Activated CD8-positive, alpha-beta memory T cell treated with anti-CD3 and anti-CD28 coated beads for 24 hours (primary cell): ENCODE measurements around the gene LRRC3.
A peak's percentile ranks its signal among the peaks of the same experiment; 100 is the strongest.
"Not testable (repeated sequence)": the region's sequence is repeated elsewhere in the genome, so short reads cannot be mapped to it uniquely, and the experiment has no call there.

Experiments
- DNase-seq: peaks from one replicate; pipeline ENCODE4 v3.0.0-alpha.2; 2020

LRRC3 gene

GRCh38 chr21:44454747-44455523 is at the start of gene LRRC3:
LRRC3 (plus strand) TSS chr21:44455510; CDS start chr21:44456645, 1,135 bp downstream.
- peak; percentile 87 for DNase-seq

GRCh38 chr21:44405948-44406872 is 49.1 kb upstream of the LRRC3 start:
- peak; percentile 53 for DNase-seq

- DNase-seq: peak; percentile 53
Observed at GRCh38 chr21:44406953-44407352, 48.4 kb upstream of the LRRC3 start.

- peak; percentile 62 for DNase-seq
Observed at GRCh38 chr21:44407493-44407892, 47.8 kb upstream of the LRRC3 start.

GRCh38 chr21:44408226-44408625 is 47.1 kb upstream of the LRRC3 start:
- DNase-seq: peak; percentile 43

- peak; percentile 37 for DNase-seq
Observed at GRCh38 chr21:44413566-44414290, 41.6 kb upstream of the LRRC3 start.

- DNase-seq: no peak
Observed at GRCh38 chr21:44414291-44415072, 40.8 kb upstream of the LRRC3 start.

- no peak for DNase-seq
Observed at GRCh38 chr21:44415073-44416025, 40.0 kb upstream of the LRRC3 start.

GRCh38 chr21:44416193-44416592 is 39.1 kb upstream of the LRRC3 start:
- no peak for DNase-seq

GRCh38 chr21:44417621-44418107 is 37.6 kb upstream of the LRRC3 start:
- not testable (repeated sequence) for DNase-seq

GRCh38 chr21:44418108-44418875 is 37.0 kb upstream of the LRRC3 start:
- DNase-seq: no peak

- DNase-seq: no peak
Observed at GRCh38 chr21:44418876-44419230, 36.5 kb upstream of the LRRC3 start.

- no peak for DNase-seq
Observed at GRCh38 chr21:44419679-44420078, 35.6 kb upstream of the LRRC3 start.

GRCh38 chr21:44420416-44421205 is 34.7 kb upstream of the LRRC3 start:
- DNase-seq: no peak

- no peak for DNase-seq
Observed at GRCh38 chr21:44421901-44422840, 33.1 kb upstream of the LRRC3 start.

- no peak for DNase-seq
Observed at GRCh38 chr21:44423312-44423821, 31.9 kb upstream of the LRRC3 start.

GRCh38 chr21:44423941-44424607 is 31.2 kb upstream of the LRRC3 start:
- DNase-seq: no peak
